Endodermal cell (in vitro differentiated cells): ENCODE results near the gene SURF6. TPM values are rescaled to one million over a fixed set of nuclear protein-coding genes. Genes with fewer than 3 reads are reported as not detected.

Experiments
- DNase-seq: peaks from one replicate; pipeline ENCODE4 v3.0.0-alpha.2; 2017
- H3K27ac ChIP-seq: 2 replicates; pipeline ENCODE4 v1.5.1; 2013; ENCODE audit warnings: mild to moderate bottlenecking, low read depth, low read length, moderate library complexity
- H3K27me3 ChIP-seq: 2 replicates; pipeline ENCODE4 v1.6.1; 2013; ENCODE audit warnings: mild to moderate bottlenecking, low read length, moderate library complexity; ENCODE audit not compliant: insufficient read depth, control insufficient read depth, poor library complexity, severe bottlenecking
- H3K36me3 ChIP-seq: 2 replicates; pipeline ENCODE4 v1.7.0; 2013; ENCODE audit warnings: mild to moderate bottlenecking, low read length, moderate library complexity; ENCODE audit not compliant: control insufficient read depth, insufficient read depth
- H3K4me1 ChIP-seq: one replicate; pipeline ENCODE4 v1.7.0; 2013; ENCODE audit warnings: low read length; ENCODE audit not compliant: control insufficient read depth, insufficient read depth
- H3K4me3 ChIP-seq: 2 replicates; pipeline ENCODE4 v1.5.1; 2013; ENCODE audit warnings: mild to moderate bottlenecking, low read length, moderate library complexity
- H3K9ac ChIP-seq: 2 replicates; pipeline ENCODE4 v1.6.1; 2013; ENCODE audit warnings: mild to moderate bottlenecking, low read length, moderate library complexity; ENCODE audit not compliant: poor library complexity, severe bottlenecking; ENCODE audit errors: extremely low read depth
- H3K9me3 ChIP-seq: 2 replicates; pipeline ENCODE4 v1.6.1; 2013; ENCODE audit warnings: mild to moderate bottlenecking, low read length, moderate library complexity; ENCODE audit not compliant: control insufficient read depth
- H3K27ac Mint-ChIP-seq: 2 replicates; pipeline ENCODE4 v1.8.0; 2020; ENCODE audit warnings: mixed read lengths
- H3K27me3 Mint-ChIP-seq: 2 replicates; pipeline ENCODE4 v1.8.0; 2021; ENCODE audit warnings: mild to moderate bottlenecking, mixed read lengths; ENCODE audit not compliant: insufficient read depth
- H3K36me3 Mint-ChIP-seq: 2 replicates; pipeline ENCODE4 v1.8.0; 2020; ENCODE audit warnings: low read depth, mixed read lengths
- H3K4me1 Mint-ChIP-seq: 2 replicates; pipeline ENCODE4 v1.8.0; 2020; ENCODE audit warnings: mixed read lengths
- H3K4me3 Mint-ChIP-seq: 2 replicates; pipeline ENCODE4 v1.8.0; 2020; ENCODE audit warnings: mild to moderate bottlenecking, moderate library complexity, mixed read lengths
- H3K9me3 Mint-ChIP-seq: 2 replicates; pipeline ENCODE4 v1.8.0; 2020; ENCODE audit warnings: mild to moderate bottlenecking, mixed read lengths
- CTCF ChIP-seq: fragments of 200-600 bp; sonication (generic); conservative IDR thresholded peaks from 2 replicates; pipeline ENCODE4 v1.5.0; 2021; ENCODE audit warnings: antibody characterized with exemption, mild to moderate bottlenecking
- WGBS, 2 experiments: methylation state at CpG; one replicate each; pipeline versions ENCODE4 v1.1.5 to v1.1.7; 2013; ENCODE audit warnings: missing lambda C conversion rate in 2 of 2, mixed read lengths in 1 of 2; ENCODE audit not compliant: insufficient coverage in 1 of 2, insufficient read length in 1 of 2; 5-methylcytosine and 5-hydroxymethylcytosine counted together
- total RNA-seq, 2 donors: library from RNA; stranded (reverse); fragmentation: NEBNext Ultra II Directional in 1 of 2; extraction: Animal tissue kit (Norgen Biotek cat#: 25700) in 1 of 2; gene quantifications; 2 replicates in 1 of 2; 3 replicates in 1 of 2; pipeline ENCODE4 v1.2.1, GENCODE V29; 2021

Gene SURF6
- total RNA-seq, 2 donors from 2014 or later: 22.9 to 27.5 TPM

- H3K4me1 Mint-ChIP-seq: peaks cover 43% of the 10 kb centered on the region
- H3K27me3 Mint-ChIP-seq: peaks cover 3% of the 10 kb centered on the region
- no peak overlapping the region for H3K27ac ChIP-seq
- no peaks in the 10 kb centered on the region for H3K27me3 ChIP-seq
- no peak overlapping the region for H3K4me3 ChIP-seq
- H3K36me3 Mint-ChIP-seq: peaks cover 33% of the 10 kb centered on the region
- H3K27ac Mint-ChIP-seq: peak overlapping the region; percentile 57
- peaks cover 57% of the 10 kb centered on the region for H3K36me3 ChIP-seq
- H3K4me3 Mint-ChIP-seq: no peak overlapping the region
- peaks cover 18% of the 10 kb centered on the region for H3K4me1 ChIP-seq
- H3K9ac ChIP-seq: no peak overlapping the region
- no peak for DNase-seq
- no peak for TF ChIP-seq CTCF
- H3K9me3 ChIP-seq: no peaks in the 10 kb centered on the region
- H3K9me3 Mint-ChIP-seq: peaks cover 4% of the 10 kb centered on the region
- WGBS, 2 experiments: 95 to 100% methylated on average over 7 of the region's 7 CpGs
Measured at GRCh38 chr9:133372144-133372543, 36.2 kb upstream of the SURF6 start.

- H3K27me3 ChIP-seq: no peaks in the 10 kb centered on the region
- Mint-ChIP-seq H3K4me1 (peaks cover 43% of the 10 kb centered on the region), H3K36me3 (peaks cover 41% of the 10 kb centered on the region), H3K9me3 (no peaks in the 10 kb centered on the region), H3K4me3 (no peak overlapping the region), H3K27me3 (no peaks in the 10 kb centered on the region), H3K27ac (peak overlapping the region; percentile 16)
- DNase-seq: no peak
- H3K9me3 ChIP-seq: no peaks in the 10 kb centered on the region
- H3K36me3 ChIP-seq: peaks cover 65% of the 10 kb centered on the region
- H3K4me1 ChIP-seq: peaks cover 18% of the 10 kb centered on the region
- H3K4me3 ChIP-seq: no peak overlapping the region
- WGBS, 2 experiments: 87 to 90% methylated on average over 9 to 12 of the region's 12 CpGs
- no peak overlapping the region for H3K27ac ChIP-seq
- H3K9ac ChIP-seq: no peak overlapping the region
- TF ChIP-seq CTCF: peak; percentile 15
Measured at GRCh38 chr9:133371261-133371711, 35.3 kb upstream of the SURF6 start.

- H3K4me1 ChIP-seq: peaks cover 18% of the 10 kb centered on the region
- no peaks in the 10 kb centered on the region for H3K27me3 ChIP-seq
- no peak overlapping the region for H3K4me3 ChIP-seq
- no peak for DNase-seq
- no peak overlapping the region for H3K9ac ChIP-seq
- H3K36me3 ChIP-seq: peaks cover 71% of the 10 kb centered on the region
- peak overlapping the region; percentile 16 for H3K27ac Mint-ChIP-seq
- H3K9me3 Mint-ChIP-seq: no peaks in the 10 kb centered on the region
- no peak overlapping the region for H3K4me3 Mint-ChIP-seq
- peaks cover 43% of the 10 kb centered on the region for H3K4me1 Mint-ChIP-seq
- H3K27ac ChIP-seq: no peak overlapping the region
- no peaks in the 10 kb centered on the region for H3K9me3 ChIP-seq
- H3K36me3 Mint-ChIP-seq: peaks cover 47% of the 10 kb centered on the region
- no peak for TF ChIP-seq CTCF
- 91 to 93% methylated on average over 9 of the region's 9 CpGs for WGBS, 2 experiments
- no peaks in the 10 kb centered on the region for H3K27me3 Mint-ChIP-seq
Measured at GRCh38 chr9:133370685-133371084, 34.7 kb upstream of the SURF6 start.
